Loucy (cell line): Measurements from ENCODE around the gene TMEM164.

Experiments used
- H2AFZ ChIP-seq: fragments of 200-600 bp; sonication (generic); 2 replicates; pipeline ENCODE4 v1.6.0; 2016; ENCODE audit warnings: antibody characterized with exemption, mild to moderate bottlenecking, low read length, moderate library complexity
- H3F3A ChIP-seq: fragments of 200-600 bp; 2 replicates; pipeline ENCODE4 v1.6.0; 2016; ENCODE audit warnings: antibody characterized with exemption, low read depth, mild to moderate bottlenecking
- H3K27me3 ChIP-seq: fragments of 200-600 bp; sonication (generic); 2 replicates; pipeline ENCODE4 v1.6.1; 2014; ENCODE audit warnings: low read length, mild to moderate bottlenecking; ENCODE audit not compliant: insufficient read depth, poor library complexity, severe bottlenecking
- H3K36me3 ChIP-seq: fragments of 200-600 bp; sonication (generic); 2 replicates; pipeline ENCODE4 v1.6.1; 2016; ENCODE audit warnings: low read length; ENCODE audit not compliant: insufficient read depth
- H3K4me1 ChIP-seq: fragments of 200-600 bp; sonication (generic); 2 replicates; pipeline ENCODE4 v1.5.1; 2014; ENCODE audit warnings: low read length, mild to moderate bottlenecking; ENCODE audit not compliant: insufficient read depth, poor library complexity, severe bottlenecking
- H3K4me2 ChIP-seq: fragments of 200-600 bp; sonication (generic); 2 replicates; pipeline ENCODE4 v1.6.0; 2014; ENCODE audit warnings: antibody characterized with exemption, low read length, low read depth, mild to moderate bottlenecking; ENCODE audit not compliant: poor library complexity, severe bottlenecking
- H3K4me3 ChIP-seq: fragments of 200-600 bp; sonication (generic); 2 replicates; pipeline ENCODE4 v1.5.1; 2014; ENCODE audit warnings: low read length, mild to moderate bottlenecking, mixed read lengths; ENCODE audit not compliant: poor library complexity, severe bottlenecking
- H3K79me2 ChIP-seq: fragments of 200-600 bp; sonication (generic); 2 replicates; pipeline ENCODE4 v1.6.1; 2014; ENCODE audit warnings: low read length; ENCODE audit not compliant: insufficient read depth
- H3K9ac ChIP-seq: fragments of 200-600 bp; sonication (generic); 2 replicates; pipeline ENCODE4 v1.6.0; 2014; ENCODE audit warnings: mild to moderate bottlenecking, low read depth, low read length, moderate library complexity; ENCODE audit not compliant: poor library complexity, severe bottlenecking
- H3K9me2 ChIP-seq: fragments of 200-600 bp; sonication (generic); replicated peaks from 2 replicates; pipeline ENCODE4 v1.6.1; 2016; ENCODE audit warnings: low read depth, low read length, mixed read lengths
- H3K9me3 ChIP-seq: fragments of 200-600 bp; sonication (generic); 2 replicates; pipeline ENCODE4 v1.6.1; 2014; ENCODE audit warnings: mild to moderate bottlenecking, antibody characterized with exemption, low read length, low read depth; ENCODE audit not compliant: insufficient read depth
- H4K20me1 ChIP-seq: fragments of 200-600 bp; sonication (generic); 2 replicates; pipeline ENCODE4 v1.6.0; 2014; ENCODE audit warnings: antibody characterized with exemption, low read length, mild to moderate bottlenecking; ENCODE audit not compliant: insufficient read depth, poor library complexity, severe bottlenecking
- EZH2phosphoT487 ChIP-seq: fragments of 200-600 bp; IDR thresholded peaks from 2 replicates; pipeline ENCODE4 v1.6.1; 2018; ENCODE audit warnings: antibody characterized with exemption, mild to moderate bottlenecking, moderate library complexity, borderline replicate concordance
- TF ChIP-seq, protein P1 (sequence below): fragments of 200-600 bp; sonication (generic); conservative IDR thresholded peaks from 2 replicates; pipeline ENCODE4 v1.5.1; 2014; ENCODE audit warnings: mild to moderate bottlenecking, antibody characterized with exemption, low read length

The TMEM164 gene

GRCh38 chrX:110082161-110082560, 79.2 kb downstream of the TMEM164 start:
- H2AFZ ChIP-seq: no peak overlapping the region
- H3K4me3 ChIP-seq: no peak overlapping the region
- H3K79me2 ChIP-seq: peaks cover 25% of the 10 kb centered on the region
- H3K36me3 ChIP-seq: no peaks in the 10 kb centered on the region; the same call in 1 of the 2 replicates
- no peak overlapping the region for H3K4me2 ChIP-seq
- H3F3A ChIP-seq: no peaks in the 10 kb centered on the region
- H3K9me2 ChIP-seq: no peaks in the 10 kb centered on the region
- H3K27me3 ChIP-seq: no peaks in the 10 kb centered on the region
- H3K9ac ChIP-seq: no peak overlapping the region
- H3K4me1 ChIP-seq: peaks cover 12% of the 10 kb centered on the region
- no peaks in the 10 kb centered on the region for H3K9me3 ChIP-seq
- peaks cover 8% of the 10 kb centered on the region for H4K20me1 ChIP-seq
- no peak for TF ChIP-seq EZH2phosphoT487
- TF ChIP-seq, protein P1, sequence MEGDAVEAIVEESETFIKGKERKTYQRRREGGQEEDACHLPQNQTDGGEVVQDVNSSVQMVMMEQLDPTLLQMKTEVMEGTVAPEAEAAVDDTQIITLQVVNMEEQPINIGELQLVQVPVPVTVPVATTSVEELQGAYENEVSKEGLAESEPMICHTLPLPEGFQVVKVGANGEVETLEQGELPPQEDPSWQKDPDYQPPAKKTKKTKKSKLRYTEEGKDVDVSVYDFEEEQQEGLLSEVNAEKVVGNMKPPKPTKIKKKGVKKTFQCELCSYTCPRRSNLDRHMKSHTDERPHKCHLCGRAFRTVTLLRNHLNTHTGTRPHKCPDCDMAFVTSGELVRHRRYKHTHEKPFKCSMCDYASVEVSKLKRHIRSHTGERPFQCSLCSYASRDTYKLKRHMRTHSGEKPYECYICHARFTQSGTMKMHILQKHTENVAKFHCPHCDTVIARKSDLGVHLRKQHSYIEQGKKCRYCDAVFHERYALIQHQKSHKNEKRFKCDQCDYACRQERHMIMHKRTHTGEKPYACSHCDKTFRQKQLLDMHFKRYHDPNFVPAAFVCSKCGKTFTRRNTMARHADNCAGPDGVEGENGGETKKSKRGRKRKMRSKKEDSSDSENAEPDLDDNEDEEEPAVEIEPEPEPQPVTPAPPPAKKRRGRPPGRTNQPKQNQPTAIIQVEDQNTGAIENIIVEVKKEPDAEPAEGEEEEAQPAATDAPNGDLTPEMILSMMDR: no peak

GRCh38 chrX:110086162-110086915, 83.4 kb downstream of the TMEM164 start:
- no peaks in the 10 kb centered on the region for H3K9me3 ChIP-seq
- H3K27me3 ChIP-seq: no peaks in the 10 kb centered on the region
- H3K79me2 ChIP-seq: peaks cover 18% of the 10 kb centered on the region; the same call in 1 of the 2 replicates
- H3K9ac ChIP-seq: no peak overlapping the region
- no peaks in the 10 kb centered on the region; the same call in 1 of the 2 replicates for H3K36me3 ChIP-seq
- H4K20me1 ChIP-seq: peaks cover 21% of the 10 kb centered on the region
- no peaks in the 10 kb centered on the region for H3K9me2 ChIP-seq
- TF ChIP-seq EZH2phosphoT487: no peak
- TF ChIP-seq, protein P1: no peak
- peaks cover 39% of the 10 kb centered on the region for H3K4me1 ChIP-seq
- H3K4me3 ChIP-seq: no peak overlapping the region
- H3F3A ChIP-seq: no peaks in the 10 kb centered on the region; the same call in 1 of the 2 replicates
- no peak overlapping the region for H2AFZ ChIP-seq
- H3K4me2 ChIP-seq: no peak overlapping the region

GRCh38 chrX:110086916-110087484, 84.1 kb downstream of the TMEM164 start:
- TF ChIP-seq EZH2phosphoT487: no peak
- TF ChIP-seq, protein P1: no peak
- H3K4me3 ChIP-seq: no peak overlapping the region
- no peaks in the 10 kb centered on the region for H3K27me3 ChIP-seq
- H3K9ac ChIP-seq: no peak overlapping the region
- no peak overlapping the region for H2AFZ ChIP-seq
- H4K20me1 ChIP-seq: peaks cover 21% of the 10 kb centered on the region
- no peaks in the 10 kb centered on the region for H3K9me2 ChIP-seq
- H3K9me3 ChIP-seq: no peaks in the 10 kb centered on the region
- H3K36me3 ChIP-seq: no peaks in the 10 kb centered on the region; the same call in 1 of the 2 replicates
- peaks cover 39% of the 10 kb centered on the region for H3K4me1 ChIP-seq
- H3K79me2 ChIP-seq: peaks cover 18% of the 10 kb centered on the region; the same call in 1 of the 2 replicates
- H3K4me2 ChIP-seq: peak overlapping the region; percentile 48
- no peaks in the 10 kb centered on the region; the same call in 1 of the 2 replicates for H3F3A ChIP-seq
